Measurements from ENCODE around the gene FBLIM1. TPM values are rescaled to one million over a fixed set of nuclear protein-coding genes. Genes with fewer than 3 reads are reported as not detected.

Gene FBLIM1
- total and polyA plus RNA-seq, 9 donors, result 17.3 to 41.4 (median 27.2) TPM

DNA sequence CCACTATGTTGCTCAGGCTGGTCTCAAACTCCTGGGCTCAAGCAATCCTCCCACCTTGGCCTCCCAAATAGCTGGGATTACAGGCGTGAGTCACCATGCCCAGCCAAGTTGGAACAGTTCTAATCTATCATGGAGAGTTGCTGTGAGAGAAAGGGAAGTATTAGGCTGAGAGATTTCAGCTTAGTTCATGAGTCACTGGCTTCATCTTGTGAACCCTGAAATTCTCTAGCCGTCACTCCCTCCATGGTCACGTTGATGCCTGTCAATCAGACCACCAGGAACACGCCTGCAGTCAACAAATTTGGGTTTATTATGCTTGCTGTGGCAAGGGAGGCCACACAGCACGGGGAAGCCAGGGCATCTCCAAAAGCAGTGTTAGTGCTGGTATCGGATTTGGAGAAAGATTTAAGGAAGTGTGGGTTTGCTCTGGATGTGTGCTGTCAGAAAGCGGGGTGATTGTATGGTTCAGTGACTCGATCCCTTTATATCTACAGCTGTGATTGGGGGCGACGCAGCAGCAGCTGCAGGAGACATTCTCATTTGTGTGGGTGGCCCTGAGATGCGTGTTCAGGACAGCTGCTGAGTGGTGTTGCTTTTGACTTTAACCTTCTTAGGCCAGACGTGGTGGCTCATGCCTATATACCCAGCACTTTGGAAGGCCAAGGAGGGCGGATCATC is 30.2 kb downstream of the FBLIM1 start:
- 66% methylated on average over 7 of the region's 13 CpGs for WGBS (ENCODE audit: insufficient coverage)
- no peak overlapping the region for H3K4me3 ChIP-seq (ENCODE audit: low read length)
- peaks cover 10% of the 10 kb centered on the region for H3K4me1 ChIP-seq (ENCODE audit: control insufficient read depth, insufficient read depth, low read length)
- DNase-seq, result no peak
- no peaks in the 10 kb centered on the region for H3K9me3 ChIP-seq (replicated peaks; ENCODE audit: control insufficient read depth, low read depth, low read length)
- H3K27ac ChIP-seq (ENCODE audit: low read length), result no peak overlapping the region
- no peaks in the 10 kb centered on the region for H3K27me3 ChIP-seq (ENCODE audit: control insufficient read depth, insufficient read depth, low read length)
- peaks cover 9% of the 10 kb centered on the region for H3K36me3 ChIP-seq (ENCODE audit: control insufficient read depth, insufficient read depth, low read length)

DNA sequence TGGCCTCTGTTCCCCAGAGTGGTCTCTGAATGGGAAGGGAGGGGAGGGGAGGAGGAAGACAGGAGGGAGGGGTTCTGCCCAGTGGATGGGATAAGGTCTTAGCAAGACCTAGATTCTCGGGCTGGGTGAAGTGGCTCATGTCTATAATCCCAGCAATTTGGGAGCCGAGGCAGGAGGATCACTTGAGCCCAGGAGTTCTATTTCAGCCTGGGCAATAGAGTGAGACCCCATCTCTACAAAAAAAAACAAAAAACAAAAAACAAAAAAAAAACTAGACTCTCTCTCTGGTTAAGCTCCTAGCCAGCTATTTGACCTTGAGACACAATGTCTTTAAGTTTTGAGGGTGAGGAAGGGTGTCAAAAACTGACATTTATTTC is 37.5 kb downstream of the FBLIM1 start:
- peaks cover 21% of the 10 kb centered on the region for H3K4me1 ChIP-seq (ENCODE audit: control insufficient read depth, insufficient read depth, low read length)
- H3K27me3 ChIP-seq (ENCODE audit: control insufficient read depth, insufficient read depth, low read length), result no peaks in the 10 kb centered on the region
- no peaks in the 10 kb centered on the region for H3K9me3 ChIP-seq (replicated peaks; ENCODE audit: control insufficient read depth, low read depth, low read length)
- H3K27ac ChIP-seq (ENCODE audit: low read length), result no peak overlapping the region
- no peak overlapping the region for H3K4me3 ChIP-seq (ENCODE audit: low read length)
- no peaks in the 10 kb centered on the region for H3K36me3 ChIP-seq (ENCODE audit: control insufficient read depth, insufficient read depth, low read length)
- no peak for DNase-seq
- 50% methylated on average over 2 of the region's 2 CpGs for WGBS (ENCODE audit: insufficient coverage)

DNA sequence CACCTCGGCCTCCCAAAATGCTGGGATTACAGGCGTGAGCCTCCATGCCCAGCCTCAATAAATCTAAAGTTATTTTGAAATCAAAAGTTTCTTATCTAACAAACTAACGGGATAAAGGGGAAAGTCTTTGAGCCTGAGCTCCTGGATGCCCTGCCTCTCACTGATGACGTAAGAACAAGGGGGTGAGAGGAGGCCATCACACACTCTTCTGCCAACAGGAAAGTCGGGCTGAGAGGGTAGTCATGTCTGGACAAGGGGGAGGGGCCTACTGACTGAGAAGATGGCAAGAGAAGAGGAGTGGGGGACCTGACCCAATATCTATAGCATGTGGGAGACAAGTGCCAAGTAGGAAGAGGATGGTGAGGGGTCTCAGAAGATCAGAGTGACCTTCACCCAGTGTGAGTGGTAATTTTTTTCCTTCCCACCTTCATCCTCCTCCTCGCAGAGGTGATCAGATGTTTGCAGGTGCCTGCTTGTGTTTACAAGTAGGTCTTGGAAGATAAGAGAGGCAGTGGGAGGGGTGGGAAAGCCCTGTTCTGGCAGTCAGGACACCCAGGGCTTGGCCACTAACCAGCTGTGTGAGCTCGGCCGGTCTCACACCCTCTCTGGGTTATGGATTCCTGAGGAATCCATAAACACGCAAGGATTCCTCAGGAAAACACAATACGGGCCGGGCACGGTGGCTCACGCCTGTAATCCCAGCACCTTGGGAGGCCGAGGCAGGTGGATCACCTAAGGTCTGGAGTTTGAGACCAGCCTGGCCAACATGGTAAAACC is 39.2 kb downstream of the FBLIM1 start:
- Histone ChIP-seq H3K27me3 (ENCODE audit: control insufficient read depth, insufficient read depth, low read length) (no peaks in the 10 kb centered on the region), H3K27ac (ENCODE audit: low read length) (no peak overlapping the region), H3K4me3 (ENCODE audit: low read length) (no peak overlapping the region), H3K4me1 (ENCODE audit: control insufficient read depth, insufficient read depth, low read length) (peaks cover 16% of the 10 kb centered on the region), H3K36me3 (ENCODE audit: control insufficient read depth, insufficient read depth, low read length) (no peaks in the 10 kb centered on the region), H3K9me3 (replicated peaks; ENCODE audit: control insufficient read depth, low read depth, low read length) (no peaks in the 10 kb centered on the region)
- WGBS (ENCODE audit: insufficient coverage), result 86% methylated on average over 8 of the region's 14 CpGs
- DNase-seq, result no peak

DNA sequence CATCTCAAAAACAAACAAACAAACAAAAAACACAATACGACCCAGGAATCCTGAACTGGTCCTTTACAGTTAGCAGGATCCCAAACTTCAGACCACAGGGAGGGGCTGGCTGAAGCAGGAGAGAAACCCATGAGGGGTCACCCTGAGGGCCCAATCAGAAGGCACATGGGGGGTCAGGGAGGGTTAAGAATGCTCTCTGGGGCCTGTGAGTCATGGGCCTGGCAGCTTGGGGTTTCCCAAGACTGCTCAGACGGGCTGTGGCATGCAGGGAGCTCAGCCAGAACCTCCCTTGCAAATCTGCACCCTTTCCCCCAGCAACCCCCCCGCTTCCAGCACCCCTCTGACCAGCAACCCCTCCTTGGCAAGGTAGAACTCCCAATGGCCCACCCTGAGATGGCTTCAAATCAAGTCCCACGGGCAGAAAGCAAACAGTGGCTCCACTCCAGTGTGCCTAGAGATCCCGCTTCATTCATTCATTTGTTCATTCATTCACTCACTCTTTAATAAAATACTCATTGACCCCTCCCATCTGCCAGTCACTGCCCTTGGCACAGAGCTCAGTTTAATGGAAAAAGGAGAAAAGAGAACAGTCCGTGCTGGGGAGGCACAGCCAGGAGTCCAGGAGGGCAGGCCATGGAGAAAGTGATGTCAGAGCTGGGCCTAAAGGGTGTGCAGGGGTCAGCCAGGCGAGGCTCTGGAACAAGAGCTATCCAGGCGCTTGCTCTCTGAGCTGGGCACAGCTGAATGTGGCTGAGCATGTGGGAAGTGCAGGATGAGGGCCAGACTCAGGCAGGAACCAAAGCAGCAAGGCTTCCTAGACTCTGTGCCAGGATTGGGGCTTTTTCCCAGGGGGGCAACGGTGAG is 40.6 kb downstream of the FBLIM1 start:
- no peaks in the 10 kb centered on the region for H3K27me3 ChIP-seq (ENCODE audit: control insufficient read depth, insufficient read depth, low read length)
- H3K4me1 ChIP-seq (ENCODE audit: control insufficient read depth, insufficient read depth, low read length), result peaks cover 16% of the 10 kb centered on the region
- no peaks in the 10 kb centered on the region for H3K9me3 ChIP-seq (replicated peaks; ENCODE audit: control insufficient read depth, low read depth, low read length)
- no peaks in the 10 kb centered on the region for H3K36me3 ChIP-seq (ENCODE audit: control insufficient read depth, insufficient read depth, low read length)
- H3K4me3 ChIP-seq (ENCODE audit: low read length), result no peak overlapping the region
- no peak overlapping the region for H3K27ac ChIP-seq (ENCODE audit: low read length)
- WGBS (ENCODE audit: insufficient coverage), result 57% methylated on average over 7 of the region's 9 CpGs
- DNase-seq, result no peak

DNA sequence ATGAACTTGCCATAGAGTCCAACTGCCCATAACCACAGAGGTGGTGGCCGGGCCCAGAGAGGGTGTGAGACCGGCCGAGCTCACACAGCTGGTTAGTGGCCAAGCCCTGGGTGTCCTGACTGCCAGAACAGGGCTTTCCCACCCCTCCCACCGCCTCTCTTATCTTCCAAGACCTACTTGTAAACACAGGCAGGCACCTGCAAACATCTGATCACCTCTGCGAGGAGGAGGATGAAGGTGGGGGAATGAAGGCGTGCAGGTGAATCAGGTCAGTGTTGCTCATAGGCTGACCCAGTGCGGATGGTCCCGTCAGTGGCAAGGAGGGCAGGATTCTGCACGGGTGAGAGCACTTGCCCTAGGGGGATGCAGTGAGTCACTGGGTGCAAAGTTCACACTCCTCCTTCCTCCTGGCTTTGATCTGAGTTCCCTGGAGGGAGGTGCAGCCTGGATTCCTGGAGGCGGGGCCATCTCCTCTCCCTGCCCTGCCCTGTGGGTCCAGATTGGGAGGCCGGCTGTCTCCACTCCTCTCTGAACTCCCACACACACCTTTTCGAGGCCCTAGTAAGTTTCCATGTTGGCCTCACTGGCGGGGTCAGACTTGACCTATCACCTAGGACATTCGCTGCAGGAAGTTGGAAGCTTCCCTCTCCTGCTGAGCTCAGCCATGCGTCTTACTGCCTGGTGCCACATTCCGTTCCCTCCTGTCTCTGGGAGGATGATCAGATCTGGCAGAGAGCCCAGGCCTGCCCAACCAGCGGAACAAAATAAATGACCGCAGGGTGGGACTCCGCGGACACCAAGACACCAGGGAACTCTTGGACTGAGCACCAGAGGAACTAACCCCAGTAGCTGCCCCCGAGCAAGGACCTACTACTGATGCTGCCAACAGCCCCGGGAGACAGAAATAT is 41.6 kb downstream of the FBLIM1 start:
- no peaks in the 10 kb centered on the region for H3K36me3 ChIP-seq (ENCODE audit: control insufficient read depth, insufficient read depth, low read length)
- H3K9me3 ChIP-seq (replicated peaks; ENCODE audit: control insufficient read depth, low read depth, low read length), result no peaks in the 10 kb centered on the region
- no peak overlapping the region for H3K4me3 ChIP-seq (ENCODE audit: low read length)
- DNase-seq, result peak; percentile 37
- H3K27me3 ChIP-seq (ENCODE audit: control insufficient read depth, insufficient read depth, low read length), result no peaks in the 10 kb centered on the region
- H3K27ac ChIP-seq (ENCODE audit: low read length), result no peak overlapping the region
- H3K4me1 ChIP-seq (ENCODE audit: control insufficient read depth, insufficient read depth, low read length), result peaks cover 16% of the 10 kb centered on the region
- 45% methylated on average over 14 of the region's 22 CpGs for WGBS (ENCODE audit: insufficient coverage)

DNA sequence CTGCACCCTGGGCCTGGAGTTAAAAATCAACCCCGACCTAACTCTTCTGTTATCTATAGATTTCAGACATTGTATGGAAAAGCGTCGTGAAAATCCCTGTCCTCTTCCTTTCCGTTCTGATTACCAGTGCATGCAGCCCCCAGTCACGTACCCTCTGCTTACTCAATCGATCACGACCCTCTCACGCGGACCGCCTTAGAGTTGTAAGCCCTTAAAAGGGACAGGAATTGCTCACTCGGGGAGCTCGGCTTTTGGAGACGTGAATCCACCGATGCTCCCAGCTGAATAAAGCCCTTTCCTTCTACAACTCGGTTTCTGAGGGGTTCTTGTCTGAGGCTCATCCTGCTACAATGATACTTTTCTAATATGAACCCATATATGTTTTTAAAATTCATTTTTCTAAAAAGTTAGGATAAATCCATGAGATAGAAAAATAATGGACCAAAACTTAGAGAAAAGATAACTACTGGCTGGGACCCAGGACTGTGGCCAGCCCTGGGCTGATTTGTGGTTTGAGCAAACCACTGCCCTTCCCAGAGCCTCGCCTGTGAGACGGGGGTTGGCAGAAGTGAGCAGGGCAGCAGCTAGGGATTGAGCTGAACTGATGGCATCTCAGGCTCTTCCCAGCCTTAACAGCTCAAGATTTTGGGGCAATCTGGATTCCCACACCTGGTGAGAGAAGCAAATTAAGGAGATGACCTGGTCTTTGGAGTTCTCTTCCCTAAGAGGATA is 43.8 kb downstream of the FBLIM1 start:
- Histone ChIP-seq H3K36me3 (ENCODE audit: control insufficient read depth, insufficient read depth, low read length) (no peaks in the 10 kb centered on the region), H3K9me3 (replicated peaks; ENCODE audit: control insufficient read depth, low read depth, low read length) (no peaks in the 10 kb centered on the region), H3K27ac (ENCODE audit: low read length) (no peak overlapping the region), H3K4me1 (ENCODE audit: control insufficient read depth, insufficient read depth, low read length) (peaks cover 12% of the 10 kb centered on the region), H3K4me3 (ENCODE audit: low read length) (no peak overlapping the region), H3K27me3 (ENCODE audit: control insufficient read depth, insufficient read depth, low read length) (no peaks in the 10 kb centered on the region)
- DNase-seq, result no peak
- WGBS (ENCODE audit: insufficient coverage), result 77% methylated on average over 16 of the region's 17 CpGs

DNA sequence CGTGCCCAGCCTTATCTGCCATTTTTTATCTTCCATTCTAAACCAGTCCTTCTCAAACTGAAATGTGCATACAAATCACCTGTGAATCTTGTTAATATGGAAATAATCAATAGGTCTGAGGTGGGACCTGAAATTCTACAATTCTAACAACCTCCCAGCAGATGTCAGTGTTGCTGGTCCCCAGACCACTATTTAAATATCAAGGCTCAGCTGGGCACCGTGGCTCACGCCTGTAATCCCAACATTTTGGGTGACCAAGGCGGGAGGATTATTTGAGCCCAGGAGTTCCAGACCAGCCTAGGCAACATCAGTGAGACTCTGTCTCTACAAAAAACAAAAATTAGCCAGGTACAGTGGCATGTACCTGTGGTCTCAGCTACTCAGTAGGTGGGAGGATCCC is 44.8 kb downstream of the FBLIM1 start:
- Histone ChIP-seq H3K27ac (ENCODE audit: low read length) (no peak overlapping the region), H3K27me3 (ENCODE audit: control insufficient read depth, insufficient read depth, low read length) (no peaks in the 10 kb centered on the region), H3K4me1 (ENCODE audit: control insufficient read depth, insufficient read depth, low read length) (peaks cover 12% of the 10 kb centered on the region), H3K9me3 (replicated peaks; ENCODE audit: control insufficient read depth, low read depth, low read length) (no peaks in the 10 kb centered on the region), H3K4me3 (ENCODE audit: low read length) (no peak overlapping the region), H3K36me3 (ENCODE audit: control insufficient read depth, insufficient read depth, low read length) (no peaks in the 10 kb centered on the region)
- peak; percentile 36 for DNase-seq
- WGBS (ENCODE audit: insufficient coverage), result no CpG with 5 or more reads among the region's 4 CpGs

DNA sequence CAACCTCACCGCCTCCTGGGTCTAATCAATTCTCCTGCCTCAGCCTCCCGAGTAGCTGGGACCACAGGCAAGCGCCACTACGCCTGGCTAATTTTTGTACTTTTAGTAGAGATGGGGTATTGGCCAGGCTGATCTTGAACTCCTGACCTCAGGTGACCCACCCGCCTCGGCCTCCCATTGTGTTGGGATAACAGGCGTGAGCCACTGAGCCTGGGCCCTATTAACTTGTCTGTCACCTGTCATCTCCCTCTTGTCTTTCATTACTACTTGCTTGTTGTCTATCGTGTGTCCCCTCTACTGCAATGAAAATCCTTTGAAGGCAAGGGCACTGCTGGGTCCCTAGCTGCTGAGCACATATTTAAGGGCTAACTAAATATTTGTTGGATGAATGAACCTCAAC is 45.5 kb downstream of the FBLIM1 start:
- no peaks in the 10 kb centered on the region for H3K27me3 ChIP-seq (ENCODE audit: control insufficient read depth, insufficient read depth, low read length)
- H3K4me1 ChIP-seq (ENCODE audit: control insufficient read depth, insufficient read depth, low read length), result peaks cover 12% of the 10 kb centered on the region
- no peak overlapping the region for H3K4me3 ChIP-seq (ENCODE audit: low read length)
- DNase-seq, result no peak
- WGBS (ENCODE audit: insufficient coverage), result 51% methylated on average over 4 of the region's 8 CpGs
- H3K9me3 ChIP-seq (replicated peaks; ENCODE audit: control insufficient read depth, low read depth, low read length), result no peaks in the 10 kb centered on the region
- no peak overlapping the region for H3K27ac ChIP-seq (ENCODE audit: low read length)
- no peaks in the 10 kb centered on the region for H3K36me3 ChIP-seq (ENCODE audit: control insufficient read depth, insufficient read depth, low read length)

DNA sequence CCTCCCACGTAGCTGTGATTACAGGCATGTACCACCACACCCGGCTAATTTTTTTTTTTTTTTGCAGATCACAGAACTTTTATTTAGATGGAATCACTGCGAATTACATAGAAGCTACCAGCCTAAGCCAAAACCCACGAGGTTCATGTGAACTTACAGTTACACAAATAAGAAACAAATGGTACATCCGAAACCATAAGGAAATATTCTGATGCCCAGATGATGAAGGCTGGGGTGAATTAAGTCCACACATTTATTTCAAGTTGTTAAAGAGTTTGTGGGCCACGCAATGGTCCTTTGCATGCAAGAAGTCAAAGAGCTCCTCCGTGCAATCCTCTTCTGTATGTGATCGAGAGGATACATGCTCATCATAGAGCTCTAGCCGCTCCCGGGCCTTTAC is 48.5 kb downstream of the FBLIM1 start:
- DNase-seq, result no peak
- 88% methylated on average over 5 of the region's 10 CpGs for WGBS (ENCODE audit: insufficient coverage)
- H3K9me3 ChIP-seq (replicated peaks; ENCODE audit: control insufficient read depth, low read depth, low read length), result no peaks in the 10 kb centered on the region
- no peaks in the 10 kb centered on the region for H3K27me3 ChIP-seq (ENCODE audit: control insufficient read depth, insufficient read depth, low read length)
- no peak overlapping the region for H3K4me3 ChIP-seq (ENCODE audit: low read length)
- H3K4me1 ChIP-seq (ENCODE audit: control insufficient read depth, insufficient read depth, low read length), result no peaks in the 10 kb centered on the region
- no peaks in the 10 kb centered on the region for H3K36me3 ChIP-seq (ENCODE audit: control insufficient read depth, insufficient read depth, low read length)
- no peak overlapping the region for H3K27ac ChIP-seq (ENCODE audit: low read length)
